Suprapubic skin (tissue), 4 donors: ENCODE measurements around the gene CPXM2. TPM values are rescaled to one million over a fixed set of nuclear protein-coding genes. Genes with fewer than 3 reads are reported as not detected.

Experiments
- DNase-seq, 2 donors: peaks; one replicate each; pipeline ENCODE4 v3.0.0-alpha.2; 2019; ENCODE audit warnings: low spot score in 2 of 2
- H3K27ac ChIP-seq: fragments of 200-600 bp; sonication (generic); one replicate; pipeline ENCODE4 v1.5.1; 2019
- H3K27me3 ChIP-seq: fragments of 200-600 bp; sonication (generic); one replicate; pipeline ENCODE4 v1.5.1; 2019
- H3K36me3 ChIP-seq: fragments of 200-600 bp; sonication (generic); one replicate; pipeline ENCODE4 v1.5.1; 2019
- H3K4me1 ChIP-seq: fragments of 200-600 bp; sonication (generic); one replicate; pipeline ENCODE4 v1.5.1; 2019
- H3K4me3 ChIP-seq: fragments of 200-600 bp; sonication (generic); one replicate; pipeline ENCODE4 v1.5.1; 2019; ENCODE audit warnings: mild to moderate bottlenecking
- H3K9me3 ChIP-seq: fragments of 200-600 bp; sonication (generic); one replicate; pipeline ENCODE4 v1.5.1; 2019
- CTCF ChIP-seq, 2 donors: fragments of 200-600 bp in 1 of 2; fragments of 450-650 bp in 1 of 2; sonication (generic) in 1 of 2; IDR thresholded peaks; one replicate each; pipeline ENCODE4 v1.5.1; 2016 to 2019; ENCODE audit warnings: antibody characterized with exemption in 2 of 2, mild to moderate bottlenecking in 1 of 2, moderate library complexity in 1 of 2
- EP300 ChIP-seq: sonication (generic); formaldehyde crosslinking; IDR thresholded peaks from one replicate; pipeline ENCODE4 v1.6.1; 2017; ENCODE audit warnings: antibody characterized with exemption
- POLR2A ChIP-seq, 2 donors: fragments of 450-650 bp; IDR thresholded peaks; one replicate each; pipeline ENCODE4 v1.6.1; 2017; ENCODE audit warnings: antibody characterized with exemption in 2 of 2, mild to moderate bottlenecking in 2 of 2, moderate library complexity in 2 of 2
- POLR2AphosphoS5 ChIP-seq, 3 donors: sonication (generic); formaldehyde crosslinking; IDR thresholded peaks; one replicate each; pipeline ENCODE4 v1.6.1; 2017; ENCODE audit warnings: antibody characterized with exemption in 3 of 3
- WGBS: methylation state at CpG from one replicate; pipeline ENCODE4 v1.1.5; 2018; 5-methylcytosine and 5-hydroxymethylcytosine counted together
- total RNA-seq, 4 donors: library from RNA; depleted of rRNA; stranded (reverse); fragments of >200 nt; gene quantifications; one replicate each; pipeline ENCODE4 v1.1.0, GENCODE V29; 2016

Gene CPXM2
- total RNA-seq, 4 donors from 2014 or later = 2.9 to 6.1 (median 3.7) TPM

GRCh38 chr10:123847686-123848432, 43.7 kb downstream of the CPXM2 start:
- Histone ChIP-seq H3K9me3 (no peaks in the 10 kb centered on the region), H3K27ac (no peak overlapping the region), H3K36me3 (no peaks in the 10 kb centered on the region), H3K4me1 (peaks cover 25% of the 10 kb centered on the region), H3K27me3 (no peaks in the 10 kb centered on the region), H3K4me3 (no peak overlapping the region)
- 16% methylated on average over 5 of the region's 5 CpGs for WGBS
- no peak for DNase-seq
- TF ChIP-seq EP300 = no peak
- no peak for TF ChIP-seq POLR2A (IDR thresholded peaks at IDR 0.05)
- no peak for TF ChIP-seq POLR2AphosphoS5 (IDR thresholded peaks at IDR 0.05)
- TF ChIP-seq CTCF (IDR thresholded peaks at IDR 0.05) = no peak

GRCh38 chr10:123843835-123844234, 47.8 kb downstream of the CPXM2 start:
- H3K4me1 ChIP-seq = peaks cover 21% of the 10 kb centered on the region
- no peaks in the 10 kb centered on the region for H3K27me3 ChIP-seq
- no peak overlapping the region for H3K27ac ChIP-seq
- no peaks in the 10 kb centered on the region for H3K9me3 ChIP-seq
- TF ChIP-seq POLR2AphosphoS5 (IDR thresholded peaks at IDR 0.05) = no peak
- TF ChIP-seq EP300 = no peak
- no peak for TF ChIP-seq CTCF (IDR thresholded peaks at IDR 0.05)
- TF ChIP-seq POLR2A (IDR thresholded peaks at IDR 0.05) = no peak
- DNase-seq = no peak
- no peaks in the 10 kb centered on the region for H3K36me3 ChIP-seq
- H3K4me3 ChIP-seq = no peak overlapping the region
- 83% methylated on average over 4 of the region's 4 CpGs for WGBS

- no peak overlapping the region for H3K27ac ChIP-seq
- H3K36me3 ChIP-seq = no peaks in the 10 kb centered on the region
- TF ChIP-seq EP300 (no peak), CTCF (IDR thresholded peaks at IDR 0.05) (no peak), POLR2A (IDR thresholded peaks at IDR 0.05) (no peak), POLR2AphosphoS5 (IDR thresholded peaks at IDR 0.05) (no peak)
- DNase-seq = no peak
- H3K4me1 ChIP-seq = peaks cover 11% of the 10 kb centered on the region
- 76% methylated on average over 9 of the region's 9 CpGs for WGBS
- no peak overlapping the region for H3K4me3 ChIP-seq
- H3K9me3 ChIP-seq = no peaks in the 10 kb centered on the region
- no peaks in the 10 kb centered on the region for H3K27me3 ChIP-seq
These were observed 48.8 kb downstream of the CPXM2 start for GRCh38 chr10:123842692-123843385.

GRCh38 chr10:123841560-123841959, 50.0 kb downstream of the CPXM2 start:
- H3K4me1 ChIP-seq = no peaks in the 10 kb centered on the region
- TF ChIP-seq EP300 (no peak), POLR2AphosphoS5 (IDR thresholded peaks at IDR 0.05) (no peak), CTCF (IDR thresholded peaks at IDR 0.05) (no peak), POLR2A (IDR thresholded peaks at IDR 0.05) (no peak)
- H3K27me3 ChIP-seq = no peaks in the 10 kb centered on the region
- no peaks in the 10 kb centered on the region for H3K36me3 ChIP-seq
- no peak overlapping the region for H3K27ac ChIP-seq
- no peak overlapping the region for H3K4me3 ChIP-seq
- 83% methylated on average over 2 of the region's 2 CpGs for WGBS
- no peaks in the 10 kb centered on the region for H3K9me3 ChIP-seq
- DNase-seq = no peak

GRCh38 chr10:123841115-123841514, 50.5 kb downstream of the CPXM2 start:
- no peak for DNase-seq
- H3K36me3 ChIP-seq = no peaks in the 10 kb centered on the region
- H3K4me3 ChIP-seq = no peak overlapping the region
- no peaks in the 10 kb centered on the region for H3K4me1 ChIP-seq
- WGBS = 85% methylated on average over 9 of the region's 9 CpGs
- no peaks in the 10 kb centered on the region for H3K9me3 ChIP-seq
- TF ChIP-seq POLR2AphosphoS5 (IDR thresholded peaks at IDR 0.05) = no peak
- no peak for TF ChIP-seq CTCF (IDR thresholded peaks at IDR 0.05)
- no peak for TF ChIP-seq POLR2A (IDR thresholded peaks at IDR 0.05)
- no peak for TF ChIP-seq EP300
- H3K27ac ChIP-seq = no peak overlapping the region
- no peaks in the 10 kb centered on the region for H3K27me3 ChIP-seq
